Mammary epithelial cell (primary cell): ENCODE results near the gene DSCAML1.

Source experiments
- EZH2 ChIP-seq: IDR thresholded peaks from 2 replicates; pipeline ENCODE4 v1.6.1; 2012; ENCODE audit warnings: low read length, inconsistent platforms, borderline replicate concordance
- TF ChIP-seq, protein P1 (sequence below), 2 donors: IDR thresholded peaks in 1 of 2; conservative IDR thresholded peaks in 1 of 2; 2 replicates each; pipeline ENCODE4 v1.5.1; 2011 to 2012; ENCODE audit warnings: inconsistent platforms in 2 of 2, low read length in 2 of 2, mild to moderate bottlenecking in 2 of 2, control low read depth in 1 of 2, low read depth in 1 of 2; ENCODE audit not compliant: insufficient read depth in 1 of 2; ENCODE audit errors: extremely low read depth in 1 of 2

- TF ChIP-seq, protein P1, sequence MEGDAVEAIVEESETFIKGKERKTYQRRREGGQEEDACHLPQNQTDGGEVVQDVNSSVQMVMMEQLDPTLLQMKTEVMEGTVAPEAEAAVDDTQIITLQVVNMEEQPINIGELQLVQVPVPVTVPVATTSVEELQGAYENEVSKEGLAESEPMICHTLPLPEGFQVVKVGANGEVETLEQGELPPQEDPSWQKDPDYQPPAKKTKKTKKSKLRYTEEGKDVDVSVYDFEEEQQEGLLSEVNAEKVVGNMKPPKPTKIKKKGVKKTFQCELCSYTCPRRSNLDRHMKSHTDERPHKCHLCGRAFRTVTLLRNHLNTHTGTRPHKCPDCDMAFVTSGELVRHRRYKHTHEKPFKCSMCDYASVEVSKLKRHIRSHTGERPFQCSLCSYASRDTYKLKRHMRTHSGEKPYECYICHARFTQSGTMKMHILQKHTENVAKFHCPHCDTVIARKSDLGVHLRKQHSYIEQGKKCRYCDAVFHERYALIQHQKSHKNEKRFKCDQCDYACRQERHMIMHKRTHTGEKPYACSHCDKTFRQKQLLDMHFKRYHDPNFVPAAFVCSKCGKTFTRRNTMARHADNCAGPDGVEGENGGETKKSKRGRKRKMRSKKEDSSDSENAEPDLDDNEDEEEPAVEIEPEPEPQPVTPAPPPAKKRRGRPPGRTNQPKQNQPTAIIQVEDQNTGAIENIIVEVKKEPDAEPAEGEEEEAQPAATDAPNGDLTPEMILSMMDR (conservative IDR thresholded peaks at IDR 0.05 in 1 of 2, IDR thresholded peaks at IDR 0.05 in 1 of 2; ENCODE audit: extremely low read depth in 1 of 2, insufficient read depth in 1 of 2, low read depth in 1 of 2, low read length in 2 of 2) = no peak
- no peak for TF ChIP-seq EZH2
These were observed 10.7 kb downstream of the DSCAML1 start for GRCh38 chr11:117786135-117786870.
